HG02884 (cell line): Measurements from ENCODE around the gene SMIM15.
A peak's percentile ranks its signal among the peaks of the same experiment; 100 is the strongest.
"Not testable (repeated sequence)": the region's sequence is repeated elsewhere in the genome, so short reads cannot be mapped to it uniquely, and the experiment has no call there.

Source experiments
- ATAC-seq: cut with Tn5 transposase; IDR thresholded peaks from one replicate; pipeline ENCODE4 v1.9.1; 2021; ENCODE audit warnings: mild to moderate bottlenecking, moderate library complexity; ENCODE audit not compliant: unreplicated experiment

The SMIM15 gene, protein sequence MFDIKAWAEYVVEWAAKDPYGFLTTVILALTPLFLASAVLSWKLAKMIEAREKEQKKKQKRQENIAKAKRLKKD

GRCh38 chr5:61162010-61162831, at the start of gene SMIM15:
SMIM15 (minus strand) TSS chr5:61162468; CDS start chr5:61160171, 2,297 bp downstream.
- ATAC-seq: peak; percentile 96

DNA sequence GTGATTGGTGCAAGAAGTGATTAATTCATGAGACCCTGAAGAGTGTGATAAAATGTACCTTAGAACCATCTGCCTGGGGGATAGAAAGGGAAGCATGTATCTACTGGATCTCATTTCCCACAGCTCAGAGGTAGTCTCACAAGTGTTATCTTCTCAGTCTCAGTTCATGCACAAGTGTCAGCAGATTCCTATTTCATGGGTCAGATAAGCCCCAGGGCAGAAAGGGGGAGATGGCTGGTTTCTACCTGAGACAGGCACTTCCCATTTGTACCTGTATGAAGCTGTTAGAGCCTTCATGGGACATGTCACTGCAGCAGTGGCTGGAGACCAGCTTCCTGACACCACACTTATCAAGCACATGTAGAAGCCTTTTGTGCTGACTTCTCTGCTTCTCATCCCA, 45.6 kb upstream of the SMIM15 start:
- ATAC-seq: no peak

- no peak for ATAC-seq
Observed at GRCh38 chr5:61205013-61205412, 42.7 kb upstream of the SMIM15 start.

DNA sequence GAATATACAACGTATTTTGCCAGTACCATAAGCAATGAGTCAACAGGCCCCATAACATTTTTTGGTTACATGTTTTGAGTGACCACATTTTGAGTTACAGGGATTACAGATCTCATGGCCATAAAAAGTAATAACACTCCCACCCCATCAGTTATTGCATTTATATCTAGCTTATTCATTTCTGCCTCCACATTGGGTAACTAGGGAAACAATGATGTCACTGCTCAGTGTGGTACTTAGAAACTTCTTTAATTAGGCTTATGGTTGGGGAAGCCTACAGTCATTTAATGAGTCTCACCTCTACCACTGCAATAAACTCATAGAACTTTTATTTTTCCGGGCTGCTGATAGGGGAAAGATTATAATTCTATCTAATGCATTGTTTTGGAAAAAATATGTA, 39.9 kb upstream of the SMIM15 start:
- ATAC-seq: no peak

DNA sequence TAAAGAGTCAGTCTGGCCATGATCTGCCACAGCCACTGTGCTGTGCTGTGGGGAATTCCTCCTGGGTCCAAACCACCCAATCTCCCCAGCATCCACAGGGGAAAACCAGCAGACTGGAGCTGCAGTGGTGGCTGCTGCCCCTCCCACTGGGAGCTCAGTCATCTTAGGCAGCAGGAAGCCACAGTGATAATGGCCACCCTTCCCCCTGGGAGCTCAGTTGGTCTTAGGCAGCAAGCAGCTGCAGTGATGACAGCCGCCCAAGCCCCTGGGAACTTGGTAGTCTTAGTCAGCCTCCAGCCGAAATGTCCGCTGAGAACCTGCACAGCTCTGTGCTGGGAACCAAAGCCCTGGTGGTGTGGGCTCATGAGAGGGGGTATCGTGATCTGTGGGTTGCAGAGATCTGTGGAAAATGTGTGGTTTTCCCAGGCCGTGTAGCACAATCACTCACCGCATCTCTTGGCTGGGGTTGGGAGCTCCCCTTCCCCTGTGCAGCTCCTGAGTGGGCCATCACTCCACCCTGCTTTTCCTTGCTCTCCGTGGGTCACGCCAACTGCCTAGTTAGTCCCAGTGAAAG, 38.4 kb upstream of the SMIM15 start:
- ATAC-seq: no peak

GRCh38 chr5:61198606-61199005, 36.3 kb upstream of the SMIM15 start:
- ATAC-seq: no peak

DNA sequence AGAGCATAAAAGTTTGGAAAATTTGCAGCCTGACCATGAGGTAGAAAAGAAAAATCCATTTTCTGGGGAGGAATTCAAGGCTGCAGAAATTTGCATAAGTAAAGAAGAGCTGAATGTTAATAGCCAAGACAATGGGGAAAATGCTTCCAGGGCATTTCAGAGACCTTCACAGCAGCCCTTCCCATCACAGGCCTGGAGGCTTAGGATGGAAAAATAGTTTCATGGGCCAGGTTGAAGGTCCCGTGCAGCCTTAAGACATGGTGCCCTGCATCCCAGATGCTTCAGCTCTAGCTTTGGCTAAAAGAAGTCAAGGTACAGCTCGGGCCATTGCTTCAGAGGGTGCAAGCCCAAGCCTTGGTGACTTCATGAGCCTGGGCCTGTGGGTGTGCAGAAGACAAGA, 25.6 kb upstream of the SMIM15 start:
- ATAC-seq: not testable (repeated sequence)

- not testable (repeated sequence) for ATAC-seq
Observed at GRCh38 chr5:61187352-61187751, 25.1 kb upstream of the SMIM15 start.

DNA sequence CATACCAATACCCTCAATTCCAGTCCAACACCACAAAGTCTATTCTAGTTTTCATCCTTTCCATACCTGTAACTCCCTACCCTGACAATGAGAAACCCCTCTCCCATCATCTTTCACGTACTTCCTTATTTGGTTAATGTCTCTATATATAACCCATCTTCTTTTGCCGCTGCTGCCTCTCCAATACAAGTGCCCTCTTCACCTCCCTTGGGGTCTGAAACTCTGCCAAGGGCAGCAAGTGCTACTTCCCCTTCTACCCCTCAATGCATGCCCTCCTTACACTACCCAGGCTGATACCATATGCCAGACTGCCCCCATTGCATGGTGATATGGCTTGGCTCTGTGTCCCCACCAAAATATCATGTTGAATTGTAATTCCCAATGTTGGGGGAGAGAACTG, 24.4 kb upstream of the SMIM15 start:
- ATAC-seq: no peak

GRCh38 chr5:61184708-61185107, 22.4 kb upstream of the SMIM15 start:
- ATAC-seq: no peak

- no peak for ATAC-seq
Observed at GRCh38 chr5:61183538-61183937, 21.3 kb upstream of the SMIM15 start.

GRCh38 chr5:61182449-61182848, 20.2 kb upstream of the SMIM15 start:
- ATAC-seq: no peak

- no peak for ATAC-seq
Observed at GRCh38 chr5:61180886-61181285, 18.6 kb upstream of the SMIM15 start.

DNA sequence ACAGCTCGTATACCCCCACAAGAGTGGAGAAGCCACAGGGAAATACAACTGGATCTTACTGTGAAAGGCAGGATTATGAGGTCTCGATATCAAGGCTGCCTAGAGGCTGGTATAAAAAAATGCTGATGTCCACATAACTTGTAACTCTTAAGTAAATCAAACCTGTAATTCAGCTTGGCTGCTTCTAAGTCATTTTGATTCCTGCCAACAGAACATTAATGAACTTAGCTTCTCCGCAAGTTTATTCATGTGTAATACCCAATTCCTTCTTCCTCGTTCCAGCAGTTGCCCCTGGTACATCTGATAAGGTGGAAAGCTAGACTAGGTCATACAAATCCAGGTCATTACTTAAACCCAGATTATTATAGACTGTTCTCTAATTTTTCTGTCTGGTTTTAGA, 16.4 kb upstream of the SMIM15 start:
- no peak for ATAC-seq

- ATAC-seq: peak; percentile 67
Observed at GRCh38 chr5:61177716-61178115, 15.4 kb upstream of the SMIM15 start.

DNA sequence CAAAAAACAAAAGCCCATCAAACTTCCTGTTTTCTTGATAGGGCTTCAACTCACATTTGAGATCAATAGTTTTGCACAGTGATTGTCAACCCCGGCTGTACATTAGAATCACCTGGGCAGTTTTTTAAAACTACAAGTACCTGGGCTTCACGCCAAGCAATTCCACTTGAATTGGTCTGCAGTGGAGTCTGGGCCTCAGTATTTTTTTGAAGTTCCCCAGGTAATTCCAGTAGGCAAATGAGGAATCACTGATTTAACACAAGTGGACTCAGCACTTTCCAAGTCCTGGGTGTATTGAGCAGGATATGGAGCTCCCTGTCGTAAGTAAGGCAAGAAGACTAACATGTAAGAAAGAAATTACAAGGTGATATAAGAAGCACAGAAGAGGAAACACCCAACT, 14.8 kb upstream of the SMIM15 start:
- no peak for ATAC-seq

DNA sequence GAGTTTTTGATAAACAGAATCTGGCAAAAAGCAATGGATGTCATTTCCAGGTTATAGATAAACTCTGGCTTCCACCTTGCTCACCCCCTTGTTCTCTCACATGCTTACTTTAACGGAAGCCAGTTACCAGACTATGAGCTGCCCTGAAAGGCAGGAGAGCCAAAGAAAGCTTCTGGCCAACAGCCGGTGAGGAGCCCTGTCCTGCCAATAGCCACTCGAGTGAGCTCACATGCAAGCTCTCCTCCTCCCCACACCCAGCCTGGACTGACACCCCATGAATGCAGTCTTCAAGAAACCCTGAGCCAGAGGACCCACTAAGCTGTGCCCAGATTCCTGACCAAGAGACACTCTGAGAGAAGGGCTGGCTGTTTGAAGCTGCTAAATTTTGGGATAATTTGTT, 14.4 kb upstream of the SMIM15 start:
- ATAC-seq: no peak

DNA sequence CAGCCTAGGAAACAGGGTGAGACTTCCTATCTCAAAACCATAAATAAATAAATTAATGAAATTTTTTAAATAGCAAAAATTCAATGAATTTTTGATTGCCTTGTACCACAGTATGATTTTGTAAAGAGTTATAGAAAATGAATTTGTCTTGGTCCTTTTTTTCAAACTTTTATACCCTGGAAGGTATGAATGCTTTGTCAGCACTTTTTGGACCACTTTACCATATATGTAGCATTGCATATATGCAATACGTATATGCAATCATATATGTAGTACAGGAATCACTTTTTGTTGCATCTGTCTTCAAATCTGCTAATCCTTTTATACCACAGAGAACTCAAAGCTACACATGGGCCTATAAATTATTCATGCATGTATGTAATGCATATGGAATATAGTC, 9.2 kb upstream of the SMIM15 start:
- no peak for ATAC-seq

DNA sequence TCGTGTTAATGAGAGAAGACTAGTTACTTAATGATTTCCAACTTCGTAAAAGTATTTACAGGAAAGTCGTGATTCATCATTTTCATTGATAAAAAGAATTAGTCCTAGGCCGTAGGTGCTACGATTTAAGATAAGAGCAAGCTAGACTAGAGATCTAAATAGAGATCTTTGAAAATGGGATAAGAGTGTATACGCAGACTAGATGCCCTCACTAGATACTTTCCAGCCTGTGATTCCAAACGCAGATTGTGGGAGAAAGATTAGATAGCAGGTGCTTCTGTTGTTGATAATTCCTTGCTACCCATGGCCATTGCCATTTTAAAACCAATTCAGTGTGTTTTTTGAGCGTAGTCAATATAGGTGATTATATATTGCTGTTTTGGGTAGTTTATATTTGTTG, 6.7 kb upstream of the SMIM15 start:
- no peak for ATAC-seq

GRCh38 chr5:61167382-61167781, 5.1 kb upstream of the SMIM15 start:
- no peak for ATAC-seq

GRCh38 chr5:61163905-61164304, 1.6 kb upstream of the SMIM15 start:
- ATAC-seq: no peak

DNA sequence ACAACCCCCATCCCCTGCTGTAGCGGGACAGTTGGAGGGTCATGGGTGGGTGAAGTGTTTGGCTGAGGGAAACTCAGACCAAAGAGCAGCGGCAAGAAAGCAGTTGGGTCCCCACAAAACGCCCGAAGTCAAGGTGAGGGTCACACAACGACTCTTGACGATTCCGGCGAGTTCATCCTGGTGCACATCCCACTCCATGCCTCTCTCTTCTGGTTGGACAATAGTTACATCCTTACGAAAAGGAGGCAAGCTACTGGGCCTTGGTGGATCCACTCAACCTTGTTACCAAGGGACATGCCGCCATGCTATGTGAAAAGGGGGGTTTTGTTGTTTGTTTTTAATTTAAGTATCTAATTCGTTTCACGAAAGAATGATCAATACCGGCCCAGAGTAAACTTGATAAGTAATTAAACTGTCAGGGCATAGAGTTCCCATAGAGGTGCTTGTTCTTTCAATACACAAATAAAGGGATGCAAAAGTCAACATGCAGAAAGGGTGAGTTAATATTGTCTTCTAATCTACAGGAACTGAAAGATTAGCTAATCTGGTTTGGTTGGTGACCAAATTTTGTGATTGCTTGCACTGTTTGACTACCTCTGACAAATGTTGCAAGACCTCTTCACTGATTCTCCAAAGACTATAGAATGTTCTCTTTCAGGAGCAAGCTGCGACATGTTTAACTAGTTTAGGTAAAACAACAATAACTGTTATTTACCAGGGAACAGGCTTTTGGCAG, 732 bp upstream of the SMIM15 start:
- ATAC-seq: no peak
